ENCODE results near the gene CTDNEP1.

The CTDNEP1 gene

DNA sequence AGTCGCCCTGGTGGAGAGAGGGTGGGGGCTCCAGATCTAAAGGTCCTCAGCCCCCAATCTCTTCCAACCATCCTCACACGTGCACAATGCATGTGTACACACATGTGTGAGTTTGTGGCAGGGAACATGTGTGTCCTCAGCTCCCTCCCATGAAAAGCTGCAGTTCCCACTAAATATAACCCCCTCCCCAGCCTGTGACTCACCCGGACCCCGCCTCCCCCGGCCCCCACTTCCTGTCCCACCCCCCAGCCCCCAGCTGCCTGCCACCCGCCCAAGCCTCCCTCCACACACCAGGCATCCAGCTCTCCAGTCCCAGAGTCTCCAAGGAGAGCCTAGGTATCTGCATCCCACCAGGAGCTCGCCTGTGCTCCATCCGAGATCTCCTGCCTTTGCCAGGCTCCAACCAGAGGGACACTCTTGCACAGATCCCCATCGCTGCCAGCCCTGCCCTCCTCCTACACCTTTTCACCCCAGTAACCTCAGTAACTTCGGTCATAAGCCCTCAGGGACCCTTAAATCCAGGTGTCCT, 35.8 kb downstream of the CTDNEP1 start:
- no peak for DNase-seq (ENCODE audit: low read depth in 3 of 3)

DNA sequence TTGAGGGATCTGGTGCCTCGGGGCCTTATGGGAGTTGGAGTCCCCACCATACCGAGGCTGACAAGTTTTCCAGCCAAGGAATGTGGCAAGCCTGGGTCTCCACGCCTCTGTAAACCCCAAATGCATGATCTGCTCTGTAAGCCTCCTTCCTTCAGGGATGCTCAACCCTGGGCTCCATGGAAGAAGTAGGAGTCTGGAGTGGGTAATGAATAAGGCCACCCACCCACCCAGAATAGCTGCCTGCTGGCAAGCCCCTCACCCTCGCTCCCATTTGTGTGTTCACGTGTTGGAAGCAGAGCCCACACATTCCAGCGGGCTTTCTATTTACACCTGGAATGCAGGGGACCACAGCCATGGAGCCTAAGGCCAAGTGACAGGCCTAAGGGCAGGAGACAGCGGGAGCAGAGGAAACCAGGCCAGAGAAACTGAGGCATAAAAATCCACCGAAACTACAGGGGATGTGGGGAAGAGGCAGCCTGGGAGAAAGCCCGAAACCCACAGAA, 36.3 kb downstream of the CTDNEP1 start:
- DNase-seq (ENCODE audit: low read depth in 3 of 3), result no peak

DNA sequence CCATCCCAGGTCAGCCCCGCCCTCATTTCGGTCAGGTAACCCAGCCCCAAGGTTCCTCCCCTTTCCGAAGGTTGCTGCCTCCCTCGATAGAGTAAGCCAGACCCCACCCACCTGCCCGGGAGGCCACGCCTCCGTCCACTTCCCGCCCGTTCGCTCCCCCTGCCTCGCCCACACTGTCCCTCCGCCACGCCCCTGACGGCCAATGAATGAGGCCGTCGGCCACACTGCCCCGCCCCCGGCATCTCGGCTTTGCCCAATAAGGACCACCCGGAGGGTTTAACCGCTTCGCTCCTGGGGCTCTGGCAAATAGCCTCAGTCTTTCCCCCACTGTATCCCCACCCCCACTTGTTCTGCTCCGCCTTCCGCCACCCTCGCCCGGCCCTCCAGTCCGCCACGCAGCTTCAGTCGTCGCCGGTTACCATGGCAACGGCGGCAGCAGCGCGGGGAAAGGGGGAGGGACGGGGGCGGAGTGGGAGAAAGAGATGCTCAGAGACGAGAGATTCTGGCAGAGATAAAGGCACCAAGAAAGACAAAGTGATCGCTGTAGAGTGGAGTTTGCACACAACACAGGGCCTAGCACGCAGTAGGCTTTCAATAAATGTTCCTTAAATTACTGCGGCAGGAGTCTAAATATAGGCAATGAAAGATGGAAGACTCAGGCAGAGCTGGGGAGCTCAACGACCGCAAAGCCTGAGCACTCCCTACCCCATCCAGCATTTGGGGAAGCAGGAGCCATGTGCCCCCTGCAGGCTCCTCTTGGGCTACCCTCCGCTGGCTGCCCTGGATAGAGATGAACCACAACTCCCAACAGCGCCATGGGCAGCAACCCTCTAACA, 37.0 kb downstream of the CTDNEP1 start:
- peak; percentile 98 to 100 (median 99) for DNase-seq (ENCODE audit: low read depth in 3 of 3)

DNA sequence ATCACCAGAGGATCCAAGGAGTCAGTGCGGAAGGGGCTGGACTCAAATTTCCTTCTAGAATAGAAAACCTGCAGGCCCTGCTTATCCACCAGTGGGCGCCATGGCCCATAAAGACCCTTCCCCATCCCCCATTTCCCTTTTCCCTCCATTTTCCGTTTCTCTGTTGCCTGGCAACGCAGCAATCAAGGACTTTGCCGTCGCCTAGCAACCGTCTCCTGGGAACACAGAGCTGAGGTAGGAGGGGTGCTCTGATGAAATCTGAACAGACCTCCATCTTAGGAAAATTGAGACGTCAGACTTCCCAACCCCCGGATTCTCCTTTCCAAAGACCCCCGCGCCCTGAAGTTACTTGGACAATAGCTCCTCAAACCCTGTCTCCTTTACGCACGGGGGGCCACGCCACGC, 37.6 kb downstream of the CTDNEP1 start:
- peak in 1 of 3 experiments; percentile 54 for DNase-seq (ENCODE audit: low read depth in 3 of 3)

DNA sequence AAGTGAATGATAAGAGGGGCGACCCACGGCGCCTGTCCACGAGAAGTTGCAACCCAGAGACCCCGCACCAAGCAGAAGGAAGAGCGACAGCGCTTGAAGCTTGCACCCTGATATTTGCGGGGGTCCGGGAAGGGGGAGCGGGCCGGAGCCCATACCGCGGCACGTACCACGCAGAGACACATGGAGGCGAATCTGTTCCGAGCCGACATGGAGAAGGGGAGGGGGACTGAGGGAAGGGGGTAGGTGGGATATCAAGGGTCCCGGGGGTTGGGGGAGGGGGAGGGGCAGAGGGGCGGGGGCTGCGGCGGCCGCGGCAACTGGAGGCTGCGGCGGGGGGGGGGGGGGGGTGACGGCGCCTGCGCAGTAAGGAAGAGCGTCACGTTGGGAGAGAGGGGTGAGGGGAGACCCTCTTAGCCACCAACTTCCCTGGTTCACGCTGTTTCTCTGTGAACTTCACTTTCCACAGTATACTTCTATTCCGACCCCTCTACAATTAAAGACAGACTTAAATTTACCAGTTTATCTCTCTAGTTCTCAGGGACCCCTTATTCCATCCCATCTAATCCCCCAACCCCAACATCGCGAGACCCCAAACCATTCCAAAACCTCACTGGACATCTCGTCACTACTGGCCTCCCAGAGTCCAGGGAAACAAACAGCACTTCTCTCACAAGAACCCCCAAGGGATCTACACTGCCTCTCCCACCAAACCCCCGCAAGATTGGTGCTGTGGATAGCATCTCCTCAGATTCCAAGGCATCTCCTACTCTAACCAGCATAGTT, 39.9 kb downstream of the CTDNEP1 start:
- DNase-seq (ENCODE audit: low read depth in 3 of 3), result no peak

DNA sequence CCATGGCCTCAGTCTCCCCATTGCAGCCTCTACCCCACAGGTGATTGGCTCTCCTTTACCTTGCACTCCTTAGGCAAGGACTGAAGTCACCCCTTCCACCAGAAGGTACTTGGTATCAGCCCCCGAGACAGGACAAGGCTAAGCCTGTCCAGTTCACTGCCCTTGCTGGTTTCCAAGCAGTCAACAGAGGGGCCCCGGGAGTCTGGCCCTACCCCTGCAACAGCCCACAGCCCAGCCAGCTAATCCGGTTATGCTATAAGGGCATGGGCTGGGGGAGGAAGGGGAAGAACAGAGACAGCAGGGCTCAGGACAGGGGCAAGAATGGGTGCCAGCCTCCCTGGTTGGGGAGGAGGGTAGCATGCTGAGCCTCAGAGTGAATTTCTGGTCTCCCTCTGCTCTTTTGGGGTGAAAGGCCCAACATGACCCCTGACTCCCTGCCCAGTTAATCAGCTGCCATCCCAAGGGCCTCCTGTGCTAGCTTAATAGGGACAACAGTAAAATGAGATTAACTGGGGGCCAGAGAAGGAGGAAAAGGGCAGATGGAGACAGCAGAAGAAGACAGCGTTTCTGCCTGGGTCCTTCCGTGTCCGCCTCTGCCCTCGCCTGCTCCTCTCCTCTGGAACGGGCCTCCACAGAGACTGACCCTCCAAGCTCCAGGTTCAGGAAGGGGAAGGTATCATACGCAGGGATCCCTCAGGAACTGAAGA, 42.6 kb downstream of the CTDNEP1 start:
- DNase-seq (ENCODE audit: low read depth in 3 of 3), result no peak

DNA sequence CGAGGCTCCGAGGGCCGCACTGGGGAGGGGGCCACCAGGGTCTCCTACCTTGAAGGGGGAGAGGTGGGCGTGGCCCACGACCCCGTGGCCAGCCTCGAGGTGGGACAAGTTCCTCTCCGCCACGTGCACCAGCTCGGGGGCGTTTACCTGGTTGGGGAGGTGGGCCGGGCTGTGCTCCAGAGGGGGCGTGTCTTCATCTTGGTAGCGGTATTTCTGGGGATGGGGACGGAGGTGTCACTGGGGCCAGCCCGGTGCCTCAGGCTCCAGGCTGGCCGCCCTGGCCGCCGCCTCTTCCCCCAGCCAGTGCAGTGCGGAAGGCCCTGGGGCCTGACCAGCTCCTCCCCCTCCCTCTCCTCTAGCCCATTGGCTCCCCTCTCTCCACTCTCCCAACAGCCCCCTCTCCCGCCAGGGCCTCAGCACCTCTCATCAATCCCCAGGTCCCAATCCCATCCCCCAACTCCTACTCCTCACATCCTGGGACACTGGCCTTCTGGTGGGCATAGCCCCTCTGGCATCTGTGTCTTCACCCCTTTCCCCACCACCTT, 43.4 kb downstream of the CTDNEP1 start:
- DNase-seq (ENCODE audit: low read depth in 3 of 3), result no peak

DNA sequence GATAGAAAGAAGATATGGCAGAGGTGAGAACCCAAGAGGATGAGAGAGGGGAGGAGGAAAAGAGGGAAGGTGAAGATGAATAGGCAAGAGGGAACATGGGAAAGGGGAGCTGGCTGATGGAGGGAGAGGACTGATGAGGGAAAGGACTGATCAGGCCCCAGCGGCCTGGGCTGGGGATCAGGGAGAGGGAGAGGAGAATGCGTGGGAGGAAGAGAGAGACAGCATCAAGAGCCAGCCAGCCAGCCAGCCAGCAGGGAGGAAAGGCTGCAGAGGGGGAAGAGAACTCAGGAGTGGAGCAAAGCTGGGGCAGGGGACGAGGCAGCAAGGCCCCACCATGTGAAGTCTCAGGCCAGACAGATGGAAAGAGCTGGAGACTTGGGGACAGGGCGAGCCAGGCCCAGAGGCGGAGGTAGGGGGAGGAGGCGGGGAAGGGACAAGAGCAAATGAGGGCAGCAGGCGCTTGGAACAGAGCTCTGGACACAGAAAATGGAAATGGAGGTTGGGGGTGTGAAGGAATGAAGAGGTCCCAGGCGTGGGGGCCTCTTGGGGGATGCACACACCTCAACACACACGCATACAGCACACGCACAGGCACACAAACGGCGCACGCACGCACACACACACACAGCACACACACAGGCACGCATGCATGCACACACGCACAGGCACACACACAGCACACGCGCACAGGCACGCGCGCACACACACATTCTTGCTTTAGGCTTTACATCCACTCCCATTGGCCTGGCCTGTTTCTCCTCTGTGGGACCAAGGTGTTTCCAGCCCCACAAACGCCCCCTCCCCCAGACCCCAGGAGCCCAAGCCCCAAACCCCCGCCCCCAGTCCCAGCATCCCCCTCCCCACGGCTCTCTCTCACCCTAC, 44.2 kb downstream of the CTDNEP1 start:
- DNase-seq (ENCODE audit: low read depth in 3 of 3), result no peak

DNA sequence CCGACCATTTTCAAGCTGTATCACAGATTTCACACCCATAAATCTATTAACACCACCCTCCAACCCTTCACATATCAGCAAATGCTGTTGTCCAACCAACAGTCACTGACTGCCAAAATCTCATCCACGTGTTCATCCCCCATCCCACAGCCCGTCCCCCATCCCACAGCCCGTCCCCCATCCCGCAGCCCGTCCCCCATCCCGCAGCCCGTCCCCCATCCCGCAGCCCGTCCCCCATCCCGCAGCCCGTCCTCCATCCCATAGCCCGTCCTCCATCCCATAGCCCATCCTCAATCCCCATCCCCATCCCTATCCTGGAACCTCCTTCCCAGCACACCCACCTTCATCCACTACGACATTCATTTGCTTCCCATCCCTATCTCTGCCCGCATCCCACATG, 46.0 kb downstream of the CTDNEP1 start:
- DNase-seq (ENCODE audit: low read depth in 3 of 3), result no peak

DNA sequence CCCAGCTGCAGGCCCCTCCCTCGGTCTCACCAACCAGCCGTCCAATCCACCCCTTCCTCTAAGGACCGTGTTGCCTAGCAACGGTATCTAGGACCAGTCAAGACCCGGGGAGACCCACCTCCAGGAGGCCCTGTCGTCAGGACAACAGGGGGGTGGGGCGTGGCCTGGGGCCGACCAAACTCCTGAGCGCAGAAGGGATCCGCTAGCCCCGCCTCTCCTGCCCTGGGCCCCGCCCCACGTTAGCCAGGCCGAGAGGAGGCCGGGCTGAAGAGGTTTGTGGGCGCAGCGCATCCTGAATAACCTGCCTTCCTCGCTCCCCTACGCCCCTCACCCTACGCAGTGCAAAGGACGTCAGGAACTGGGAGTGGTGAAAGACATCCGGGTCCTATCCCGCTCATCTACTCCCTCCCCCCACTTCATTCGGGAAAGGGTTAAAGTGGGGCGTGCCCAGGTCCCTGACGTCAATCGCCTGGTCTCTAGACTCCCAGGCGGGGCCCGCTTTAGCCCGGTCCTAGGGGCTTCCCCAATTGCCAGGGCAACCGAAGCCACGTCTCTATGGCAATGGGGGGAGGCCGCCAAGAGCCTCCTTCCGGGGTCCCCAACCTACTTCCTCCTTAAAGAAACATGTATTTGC, 46.6 kb downstream of the CTDNEP1 start:
- DNase-seq (ENCODE audit: low read depth in 3 of 3), result peak; percentile 77 to 94 (median 80)

DNA sequence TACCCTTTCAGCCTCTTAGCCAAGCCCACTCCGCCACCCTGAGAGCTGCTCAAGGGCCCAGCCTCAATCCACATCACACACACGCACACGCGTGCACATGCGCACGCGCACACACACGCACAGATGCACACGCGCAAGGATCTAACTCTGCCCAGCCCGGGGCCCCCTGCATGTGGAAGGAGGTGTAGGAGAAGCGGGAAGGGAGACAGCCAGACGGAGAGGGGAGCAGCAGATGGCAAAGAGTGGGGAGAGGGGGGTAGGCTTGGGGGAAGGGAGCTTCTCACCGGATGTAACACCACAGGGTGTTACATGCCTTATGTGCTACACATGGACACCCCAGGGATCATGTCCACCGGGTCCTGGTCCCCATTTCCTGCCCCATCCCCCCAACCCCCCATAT, 47.2 kb downstream of the CTDNEP1 start:
- DNase-seq (ENCODE audit: low read depth in 3 of 3), result no peak

DNA sequence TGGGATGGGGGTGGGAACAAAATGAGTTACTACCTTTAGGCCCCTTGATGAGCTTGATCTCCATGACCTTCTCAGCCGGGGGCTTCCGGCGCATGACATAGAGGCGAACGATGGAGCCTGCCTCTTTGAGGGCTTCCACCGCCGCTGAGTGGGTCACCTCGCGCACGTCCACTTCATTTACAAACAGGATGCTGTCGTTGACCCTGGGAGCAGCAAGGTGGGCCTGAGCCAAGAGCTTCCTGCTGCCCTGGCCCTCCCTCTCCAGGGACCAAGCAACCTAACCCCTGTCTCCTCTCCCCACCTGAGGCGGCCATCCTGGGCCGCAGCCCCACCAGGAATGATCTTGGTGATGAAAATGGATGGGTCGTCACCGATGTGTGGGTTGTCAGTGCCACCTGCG, 48.1 kb downstream of the CTDNEP1 start:
- no peak for DNase-seq (ENCODE audit: low read depth in 3 of 3)

DNA sequence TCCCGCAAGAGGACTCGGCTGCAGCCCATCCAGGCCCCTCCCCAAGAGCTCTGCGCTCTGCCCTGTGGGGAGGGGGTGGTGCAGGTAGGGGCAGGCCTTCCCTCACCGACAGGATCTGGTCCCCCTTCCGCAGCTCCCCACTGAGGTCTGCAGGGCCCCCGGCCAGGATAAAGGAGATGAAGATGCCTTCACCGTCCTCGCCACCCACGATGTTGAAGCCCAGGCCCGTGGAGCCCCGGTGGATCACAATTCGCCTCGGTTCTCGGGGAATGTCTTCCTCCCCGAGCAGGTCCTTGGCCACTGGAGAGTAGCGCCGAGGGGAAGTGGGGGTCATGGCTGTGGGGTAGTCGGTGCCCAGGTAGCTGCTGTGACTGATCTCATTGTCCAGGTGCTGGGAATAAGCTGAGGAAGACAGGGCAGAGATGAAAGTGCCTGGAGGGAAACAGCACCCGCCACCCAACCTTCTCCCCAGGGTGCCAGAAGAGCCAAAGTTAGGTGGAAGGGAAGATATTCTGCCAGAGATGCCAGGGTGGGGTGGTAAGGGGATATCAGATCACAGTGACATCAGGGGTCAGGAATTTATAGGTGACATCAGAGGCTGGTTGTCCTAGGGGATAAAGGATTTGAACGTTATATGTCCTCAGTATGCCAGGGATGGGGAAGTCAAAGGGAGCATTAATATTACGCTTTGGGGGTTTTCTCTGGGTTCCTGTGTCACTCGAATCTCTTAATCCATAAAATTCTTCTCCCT, 54.7 kb downstream of the CTDNEP1 start:
- no peak for DNase-seq (ENCODE audit: low read depth in 3 of 3)

DNA sequence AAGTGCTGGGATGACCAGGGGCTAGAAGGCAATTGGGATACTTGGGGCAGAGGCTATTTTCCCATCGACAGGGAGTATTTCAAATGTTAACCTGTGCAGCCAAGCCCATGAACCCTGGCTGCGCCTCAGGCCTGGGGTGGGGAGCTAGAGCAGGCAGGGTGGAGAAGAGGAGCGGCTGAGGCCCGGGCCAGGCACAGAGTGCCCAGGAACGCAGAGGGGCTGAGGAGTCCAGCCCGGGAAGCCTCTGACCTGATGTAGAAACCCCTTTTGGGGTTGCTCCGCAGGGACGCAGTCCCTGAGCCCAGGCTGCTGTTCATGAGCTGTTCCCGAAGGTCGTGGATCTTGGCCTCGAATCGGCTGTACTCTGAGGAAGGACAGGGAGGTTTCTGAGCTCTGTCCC, 55.6 kb downstream of the CTDNEP1 start:
- no peak for DNase-seq (ENCODE audit: low read depth in 3 of 3)
